Ascending aorta (tissue), 2 donors: ENCODE measurements around the gene BAIAP3. TPM values are rescaled to one million over a fixed set of nuclear protein-coding genes. Genes with fewer than 3 reads are reported as not detected.
"Not testable (repeated sequence)": the region's sequence is repeated elsewhere in the genome, so short reads cannot be mapped to it uniquely, and the experiment has no call there.

ENCODE experiments used
- DNase-seq, 2 donors: peaks; one replicate each; pipeline ENCODE4 v3.0.0-alpha.2; 2019; ENCODE audit warnings: low spot score in 2 of 2
- H3K27ac ChIP-seq, 2 donors: fragments of 200-600 bp; sonication (generic); one replicate each; pipeline ENCODE4 v1.5.1; 2016 to 2017; ENCODE audit warnings: mild to moderate bottlenecking in 1 of 2
- H3K27me3 ChIP-seq: fragments of 200-600 bp; sonication (generic); one replicate; pipeline ENCODE4 v1.5.1; 2017
- H3K36me3 ChIP-seq, 2 donors: fragments of 200-600 bp; sonication (generic); one replicate each; pipeline ENCODE4 v1.5.1; 2016
- H3K4me1 ChIP-seq, 2 donors: fragments of 200-600 bp; sonication (generic); one replicate each; pipeline ENCODE4 v1.5.1; 2016 to 2017; ENCODE audit warnings: mild to moderate bottlenecking in 1 of 2
- H3K4me3 ChIP-seq, 2 donors: fragments of 200-600 bp; sonication (generic); one replicate each; pipeline ENCODE4 v1.5.1; 2016 to 2017; ENCODE audit warnings: mild to moderate bottlenecking in 1 of 2
- H3K9me3 ChIP-seq, 2 donors: fragments of 200-600 bp; sonication (generic); one replicate each; pipeline ENCODE4 v1.5.1; 2016
- intact Hi-C: fragments of 100-400 bp; cut with DNase I; formaldehyde crosslinking; loops from one replicate; pipeline ENCODE4 v1.15.1; 2023
- total RNA-seq: library from RNA; depleted of rRNA; stranded (reverse); fragments of >200 nt; gene quantifications from one replicate; pipeline ENCODE4 v1.1.0, GENCODE V29; 2016
- TF ChIP-seq, protein P1 (sequence below), 3 experiments: fragments of 200-600 bp in 2 of 3; fragments of 450-650 bp in 1 of 3; sonication (generic) in 2 of 3; IDR thresholded peaks; one replicate each; pipeline ENCODE4 v1.5.1; 2016 to 2019; ENCODE audit warnings: antibody characterized with exemption in 3 of 3, mild to moderate bottlenecking in 1 of 3, moderate library complexity in 1 of 3

BAIAP3 gene
- total RNA-seq, 1 donor from 2014 or later = 0.64 TPM

DNA sequence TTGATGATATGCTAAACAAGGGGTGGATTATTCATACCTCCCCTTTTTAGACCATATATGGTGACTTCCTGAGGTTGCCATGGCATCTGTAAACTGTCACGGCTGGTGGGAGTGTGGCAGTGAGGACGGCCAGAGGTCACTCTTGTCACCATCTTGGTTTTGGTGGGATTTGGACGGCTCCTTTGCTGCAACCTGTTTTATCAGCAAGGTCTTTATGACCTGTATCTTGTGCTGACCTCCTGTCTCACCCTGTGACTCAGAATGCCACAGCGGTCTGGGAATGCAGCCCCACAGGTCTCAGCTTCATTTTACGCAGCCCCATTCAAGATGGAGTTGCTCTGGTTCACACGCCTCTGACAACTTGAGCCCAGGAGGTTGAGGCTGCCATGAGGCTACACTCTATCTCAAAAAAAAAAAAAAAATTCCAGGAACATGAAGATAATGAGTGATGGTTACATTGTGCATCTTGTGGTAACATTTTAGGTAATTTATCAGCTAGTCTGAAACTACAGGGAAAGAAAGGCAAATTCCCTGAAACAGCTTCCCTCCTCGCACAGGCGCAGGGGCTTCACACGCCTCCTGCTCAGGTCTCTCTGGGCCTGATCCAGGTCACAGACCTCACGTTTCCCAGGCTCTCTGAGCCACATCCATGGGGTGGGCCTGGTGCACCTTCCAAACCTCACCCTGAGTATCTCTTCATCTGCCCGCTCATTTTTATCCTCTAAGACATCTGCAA lies 39.4 kb upstream of the BAIAP3 start:
- peaks cover 5% of the 10 kb centered on the region for H3K27me3 ChIP-seq
- H3K9me3 ChIP-seq = no peaks in the 10 kb centered on the region
- no peak for DNase-seq
- H3K36me3 ChIP-seq = no peaks in the 10 kb centered on the region
- no peaks in the 10 kb centered on the region for H3K4me1 ChIP-seq
- no peak overlapping the region for H3K4me3 ChIP-seq
- TF ChIP-seq, protein P1, sequence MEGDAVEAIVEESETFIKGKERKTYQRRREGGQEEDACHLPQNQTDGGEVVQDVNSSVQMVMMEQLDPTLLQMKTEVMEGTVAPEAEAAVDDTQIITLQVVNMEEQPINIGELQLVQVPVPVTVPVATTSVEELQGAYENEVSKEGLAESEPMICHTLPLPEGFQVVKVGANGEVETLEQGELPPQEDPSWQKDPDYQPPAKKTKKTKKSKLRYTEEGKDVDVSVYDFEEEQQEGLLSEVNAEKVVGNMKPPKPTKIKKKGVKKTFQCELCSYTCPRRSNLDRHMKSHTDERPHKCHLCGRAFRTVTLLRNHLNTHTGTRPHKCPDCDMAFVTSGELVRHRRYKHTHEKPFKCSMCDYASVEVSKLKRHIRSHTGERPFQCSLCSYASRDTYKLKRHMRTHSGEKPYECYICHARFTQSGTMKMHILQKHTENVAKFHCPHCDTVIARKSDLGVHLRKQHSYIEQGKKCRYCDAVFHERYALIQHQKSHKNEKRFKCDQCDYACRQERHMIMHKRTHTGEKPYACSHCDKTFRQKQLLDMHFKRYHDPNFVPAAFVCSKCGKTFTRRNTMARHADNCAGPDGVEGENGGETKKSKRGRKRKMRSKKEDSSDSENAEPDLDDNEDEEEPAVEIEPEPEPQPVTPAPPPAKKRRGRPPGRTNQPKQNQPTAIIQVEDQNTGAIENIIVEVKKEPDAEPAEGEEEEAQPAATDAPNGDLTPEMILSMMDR (IDR thresholded peaks at IDR 0.05) = no peak
- intact Hi-C loops = no loop called here
- no peak overlapping the region for H3K27ac ChIP-seq

GRCh38 chr16:1295465-1295864 lies 38.0 kb upstream of the BAIAP3 start:
- H3K36me3 ChIP-seq = no peaks in the 10 kb centered on the region
- H3K4me3 ChIP-seq = no peak overlapping the region
- H3K27me3 ChIP-seq = peaks cover 4% of the 10 kb centered on the region
- H3K27ac ChIP-seq = no peak overlapping the region
- no peaks in the 10 kb centered on the region for H3K4me1 ChIP-seq
- TF ChIP-seq, protein P1 (IDR thresholded peaks at IDR 0.05) = no peak
- intact Hi-C loops = no loop called here
- no peaks in the 10 kb centered on the region for H3K9me3 ChIP-seq
- no peak for DNase-seq

DNA sequence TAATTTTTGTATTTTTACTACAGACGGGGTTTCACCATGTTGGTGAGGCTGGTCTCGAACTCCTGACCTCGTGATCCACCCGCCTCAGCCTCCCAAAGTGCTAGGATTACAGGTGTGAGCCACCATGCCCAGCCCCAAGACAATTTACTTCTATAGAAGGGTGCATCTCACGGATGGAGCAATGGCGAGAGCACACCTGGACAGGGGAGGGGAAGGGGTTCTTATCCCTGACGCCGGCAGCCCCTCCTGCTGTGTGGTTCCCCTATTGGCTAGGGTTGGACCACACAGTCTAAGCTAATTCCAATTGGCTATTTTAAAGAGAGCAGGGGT lies 36.8 kb upstream of the BAIAP3 start:
- H3K36me3 ChIP-seq, DNase-seq, H3K4me1 ChIP-seq, H3K9me3 ChIP-seq, H3K27ac ChIP-seq, H3K27me3 ChIP-seq, H3K4me3 ChIP-seq, intact Hi-C loops: not testable (repeated sequence)

DNA sequence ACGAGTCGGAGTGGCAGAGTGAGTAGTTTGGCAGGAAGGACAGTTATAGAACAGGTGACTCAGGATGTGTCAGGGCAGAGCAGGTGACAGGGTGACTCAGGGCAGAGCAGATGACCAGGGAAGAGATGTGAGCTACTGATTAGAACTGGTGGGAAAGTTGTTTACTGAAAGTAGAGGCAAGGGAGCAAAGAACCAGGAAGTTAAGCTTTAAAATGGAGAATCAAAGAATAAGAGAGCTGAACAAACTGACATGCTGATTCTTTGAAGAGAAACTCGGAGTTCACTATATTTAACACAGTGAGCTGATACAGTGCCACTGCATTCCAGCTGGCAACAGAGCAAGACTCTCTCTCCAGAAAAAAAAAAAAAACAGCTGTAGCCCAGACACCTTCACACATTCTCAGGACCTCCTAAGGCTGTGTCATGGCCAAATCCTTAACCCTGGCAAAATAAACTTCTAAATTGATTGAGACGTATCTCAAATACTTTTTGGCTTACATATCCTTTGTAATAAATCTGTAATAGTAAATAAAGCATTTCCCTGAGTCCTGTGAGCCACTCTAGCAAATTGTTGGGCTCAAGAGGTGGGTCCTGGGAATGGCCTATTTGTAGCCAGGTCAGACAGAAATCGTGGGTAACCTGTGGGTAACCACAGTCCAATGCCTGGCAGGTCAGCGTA lies 36.3 kb upstream of the BAIAP3 start:
- Histone ChIP-seq H3K4me1 (peaks cover 0 to 4% of the 10 kb centered on the region in 2 donors), H3K9me3 (no peaks in the 10 kb centered on the region), H3K27me3 (peaks cover 9% of the 10 kb centered on the region), H3K4me3 (no peak overlapping the region), H3K27ac (no peak overlapping the region), H3K36me3 (no peaks in the 10 kb centered on the region)
- intact Hi-C loops = no loop called here
- DNase-seq = no peak
- TF ChIP-seq, protein P1 (IDR thresholded peaks at IDR 0.05) = no peak

GRCh38 chr16:1298406-1298805 lies 35.0 kb upstream of the BAIAP3 start:
- Histone ChIP-seq H3K36me3 (no peaks in the 10 kb centered on the region), H3K27ac (no peak overlapping the region), H3K4me3 (no peak overlapping the region), H3K27me3 (peaks cover 9% of the 10 kb centered on the region), H3K4me1 (peaks cover 0 to 4% of the 10 kb centered on the region in 2 donors), H3K9me3 (no peaks in the 10 kb centered on the region)
- intact Hi-C loops = no loop called here
- no peak for DNase-seq
- TF ChIP-seq, protein P1 (IDR thresholded peaks at IDR 0.05) = no peak

GRCh38 chr16:1299012-1299867 lies 34.2 kb upstream of the BAIAP3 start:
- DNase-seq = no peak
- Histone ChIP-seq H3K9me3 (no peaks in the 10 kb centered on the region), H3K36me3 (no peaks in the 10 kb centered on the region), H3K4me3 (no peak overlapping the region), H3K27ac (no peak overlapping the region), H3K4me1 (peaks cover 0 to 4% of the 10 kb centered on the region in 2 donors), H3K27me3 (peaks cover 9% of the 10 kb centered on the region)
- TF ChIP-seq, protein P1 (IDR thresholded peaks at IDR 0.05) = no peak
- intact Hi-C loops = no loop called here
